H9 (cell line): Measurements from ENCODE around the gene OR5AN1. TPM values are rescaled to one million over a fixed set of nuclear protein-coding genes. Genes with fewer than 3 reads are reported as not detected.

Experiments used
- DNase-seq: peaks from one replicate; pipeline ENCODE4 v3.0.0-alpha.2; 2017
- H2AFZ ChIP-seq: one replicate; pipeline ENCODE4 v1.6.1; 2013; ENCODE audit warnings: mild to moderate bottlenecking, low read length, control low read depth, moderate library complexity
- H2AK5ac ChIP-seq: 2 replicates; pipeline ENCODE4 v1.6.1; 2013; ENCODE audit warnings: low read length, control low read depth, mixed read lengths; ENCODE audit not compliant: insufficient read length
- H2BK120ac ChIP-seq: one replicate; pipeline ENCODE4 v1.6.1; 2013; ENCODE audit warnings: low read depth, mild to moderate bottlenecking, low read length, control low read depth, inconsistent platforms; ENCODE audit not compliant: poor library complexity, severe bottlenecking
- H2BK12ac ChIP-seq: 2 replicates; pipeline ENCODE4 v1.6.1; 2013; ENCODE audit warnings: low read length, control low read depth, mixed read lengths, low read depth; ENCODE audit not compliant: insufficient read length
- H2BK15ac ChIP-seq: 2 replicates; pipeline ENCODE4 v1.6.1; 2013; ENCODE audit warnings: low read depth, low read length, control low read depth
- H2BK20ac ChIP-seq: one replicate; pipeline ENCODE4 v1.6.1; 2013; ENCODE audit warnings: low read depth, mild to moderate bottlenecking, low read length, control low read depth, inconsistent platforms; ENCODE audit not compliant: poor library complexity, severe bottlenecking
- H2BK5ac ChIP-seq: 2 replicates; pipeline ENCODE4 v1.6.1; 2013; ENCODE audit warnings: low read length, control low read depth, mixed read lengths; ENCODE audit not compliant: insufficient read length
- H3K14ac ChIP-seq: 2 replicates; pipeline ENCODE4 v1.6.1; 2013; ENCODE audit warnings: low read length, control low read depth; ENCODE audit not compliant: insufficient read depth
- H3K18ac ChIP-seq: 2 replicates; pipeline ENCODE4 v1.6.1; 2013; ENCODE audit warnings: low read depth, mild to moderate bottlenecking, mixed read lengths, low read length, control low read depth; ENCODE audit not compliant: insufficient read length
- H3K23ac ChIP-seq: 2 replicates; pipeline ENCODE4 v1.6.1; 2013; ENCODE audit warnings: low read length, control low read depth, mixed read lengths, low read depth; ENCODE audit not compliant: insufficient read length
- H3K23me2 ChIP-seq: 2 replicates; pipeline ENCODE4 v1.6.1; 2013; ENCODE audit warnings: low read depth, mild to moderate bottlenecking, mixed read lengths, low read length, control low read depth; ENCODE audit not compliant: insufficient read length, poor library complexity, severe bottlenecking
- H3K27ac ChIP-seq: 2 replicates; pipeline ENCODE4 v1.5.1; 2013; ENCODE audit warnings: low read length, control low read depth, mixed read lengths, low read depth; ENCODE audit not compliant: insufficient read length
- H3K27me3 ChIP-seq: 2 replicates; pipeline ENCODE4 v1.6.1; 2013; ENCODE audit warnings: low read length, control low read depth, inconsistent platforms; ENCODE audit not compliant: insufficient read depth
- H3K4ac ChIP-seq: 2 replicates; pipeline ENCODE4 v1.6.1; 2013; ENCODE audit warnings: low read depth, mild to moderate bottlenecking, control low read depth, inconsistent platforms, low read length, moderate library complexity
- H3K4me1 ChIP-seq: 2 replicates; pipeline ENCODE4 v1.6.1; 2013; ENCODE audit warnings: low read length, control low read depth, inconsistent platforms; ENCODE audit not compliant: insufficient read depth
- H3K4me2 ChIP-seq: 2 replicates; pipeline ENCODE4 v1.6.1; 2013; ENCODE audit warnings: low read length, control low read depth, mixed read lengths; ENCODE audit not compliant: insufficient read length, insufficient read depth
- H3K56ac ChIP-seq: 2 replicates; pipeline ENCODE4 v1.6.1; 2013; ENCODE audit warnings: low read depth, mild to moderate bottlenecking, mixed read lengths, low read length, control low read depth; ENCODE audit not compliant: insufficient read length
- H3K79me1 ChIP-seq: 2 replicates; pipeline ENCODE4 v1.6.1; 2013; ENCODE audit warnings: low read depth, mild to moderate bottlenecking, moderate library complexity, low read length, control low read depth, inconsistent platforms; ENCODE audit not compliant: insufficient read depth, poor library complexity, severe bottlenecking
- H3K79me2 ChIP-seq: 2 replicates; pipeline ENCODE4 v1.6.1; 2013; ENCODE audit warnings: low read length, control low read depth, inconsistent platforms; ENCODE audit not compliant: insufficient read depth
- H3K9ac ChIP-seq: 2 replicates; pipeline ENCODE4 v1.6.1; 2013; ENCODE audit warnings: low read length, control low read depth, mixed read lengths; ENCODE audit not compliant: insufficient read length; ENCODE audit errors: extremely low read depth
- H3K9me3 ChIP-seq: one replicate; pipeline ENCODE4 v1.6.1; 2013; ENCODE audit warnings: low read depth, low read length, inconsistent platforms; ENCODE audit not compliant: control insufficient read depth
- H3T11ph ChIP-seq: one replicate; pipeline ENCODE4 v1.6.1; 2013; ENCODE audit warnings: mild to moderate bottlenecking, low read length, control low read depth, inconsistent platforms
- H4K20me1 ChIP-seq: one replicate; pipeline ENCODE4 v1.6.1; 2013; ENCODE audit not compliant: control insufficient read depth, insufficient read length, insufficient read depth
- H4K5ac ChIP-seq: 2 replicates; pipeline ENCODE4 v1.6.1; 2013; ENCODE audit warnings: low read depth, mild to moderate bottlenecking, mixed read lengths, low read length, control low read depth; ENCODE audit not compliant: insufficient read length
- H4K8ac ChIP-seq: replicated peaks from 2 replicates; pipeline ENCODE4 v1.6.1; 2013; ENCODE audit warnings: low read length, control low read depth, mixed read lengths, low read depth; ENCODE audit not compliant: insufficient read length
- H4K91ac ChIP-seq: 2 replicates; pipeline ENCODE4 v1.6.1; 2013; ENCODE audit warnings: low read depth, mild to moderate bottlenecking, moderate library complexity, mixed read lengths, low read length, control low read depth; ENCODE audit not compliant: insufficient read length
- H3K27ac Mint-ChIP-seq, 3 experiments: 2 replicates in 2 of 3; 3 replicates in 1 of 3; pipeline ENCODE4 v1.8.0; 2020 to 2021; ENCODE audit warnings: mixed read lengths in 3 of 3, mild to moderate bottlenecking in 1 of 3, moderate library complexity in 1 of 3
- H3K27me3 Mint-ChIP-seq: 2 replicates; pipeline ENCODE4 v1.8.0; 2021; ENCODE audit warnings: low read depth, mild to moderate bottlenecking, moderate library complexity, mixed read lengths
- H3K36me3 Mint-ChIP-seq, 3 experiments: 2 replicates in 2 of 3; 3 replicates in 1 of 3; pipeline ENCODE4 v1.8.0; 2020 to 2021; ENCODE audit warnings: low read depth in 3 of 3, mixed read lengths in 3 of 3; ENCODE audit not compliant: insufficient read depth in 1 of 3
- H3K4me1 Mint-ChIP-seq, 2 experiments: 2 replicates each; pipeline ENCODE4 v1.8.0; 2020; ENCODE audit warnings: mixed read lengths in 2 of 2
- H3K4me3 Mint-ChIP-seq, 2 experiments: 2 replicates in 1 of 2; 3 replicates in 1 of 2; pipeline ENCODE4 v1.8.0; 2020 to 2021; ENCODE audit warnings: mild to moderate bottlenecking in 2 of 2, mixed read lengths in 2 of 2, moderate library complexity in 1 of 2
- H3K9me3 Mint-ChIP-seq, 2 experiments: 2 replicates in 1 of 2; 3 replicates in 1 of 2; pipeline ENCODE4 v1.8.0; 2020; ENCODE audit warnings: mild to moderate bottlenecking in 2 of 2, mixed read lengths in 2 of 2, moderate library complexity in 1 of 2
- CTCF ChIP-seq: fragments of 200-600 bp; sonication (generic); conservative IDR thresholded peaks from 3 replicates; pipeline ENCODE4 v1.8.0; 2021; ENCODE audit warnings: antibody characterized with exemption, mild to moderate bottlenecking
- WGBS: extraction: QIAGEN DNeasy Blood & Tissue Kit; methylation state at CpG from one replicate; pipeline ENCODE4 v1.1.7; 2013; ENCODE audit warnings: missing lambda C conversion rate, low lambda C conversion rate, mixed read lengths; ENCODE audit not compliant: insufficient read length; ENCODE audit errors: extremely low coverage; 5-methylcytosine and 5-hydroxymethylcytosine counted together
- total RNA-seq: library from RNA; stranded (reverse); gene quantifications from 2 replicates; pipeline ENCODE4 v1.2.1, GENCODE V29; 2021

OR5AN1 gene
- total RNA-seq, 1 experiment from 2014 or later = not detected

- Histone ChIP-seq H4K20me1 (no peaks in the 10 kb centered on the region), H3K23ac (no peak overlapping the region), H3T11ph (no peak overlapping the region), H3K79me2 (no peaks in the 10 kb centered on the region), H2BK20ac (no peak overlapping the region), H4K91ac (no peak overlapping the region), H3K79me1 (no peaks in the 10 kb centered on the region), H4K8ac (no peak overlapping the region), H3K27ac (no peak overlapping the region), H3K18ac (no peak overlapping the region), H2BK120ac (no peak overlapping the region), H2BK5ac (no peak overlapping the region), H4K5ac (no peak overlapping the region), H3K9ac (no peak overlapping the region), H3K56ac (no peak overlapping the region), H2BK15ac (no peak overlapping the region), H3K4ac (no peak overlapping the region), H2AFZ (no peak overlapping the region), H3K14ac (no peak overlapping the region), H2AK5ac (no peak overlapping the region), H2BK12ac (no peak overlapping the region), H3K4me1 (no peaks in the 10 kb centered on the region), H3K23me2 (no peaks in the 10 kb centered on the region), H3K27me3 (no peaks in the 10 kb centered on the region), H3K4me2 (no peak overlapping the region), H3K9me3 (peaks cover under 1% of the 10 kb centered on the region)
- peaks cover 20 to 28% of the 10 kb centered on the region in 2 experiments for H3K9me3 Mint-ChIP-seq
- no peak overlapping the region for H3K4me3 Mint-ChIP-seq
- TF ChIP-seq CTCF = no peak
- peaks cover 0 to 7% (median 0%) of the 10 kb centered on the region in 3 experiments; a peak in 2 of 7 replicates for H3K36me3 Mint-ChIP-seq
- H3K4me1 Mint-ChIP-seq = no peaks in the 10 kb centered on the region
- H3K27me3 Mint-ChIP-seq = no peaks in the 10 kb centered on the region
- no CpG with 5 or more reads among the region's 1 CpG for WGBS
- H3K27ac Mint-ChIP-seq = no peak overlapping the region
- DNase-seq = no peak
These were observed 56.4 kb downstream of the OR5AN1 start for GRCh38 chr11:59415111-59415510.
